Common myeloid progenitor, CD34-positive (primary cell): Measurements from ENCODE around the gene UBE2K.
"Not testable (repeated sequence)": the region's sequence is repeated elsewhere in the genome, so short reads cannot be mapped to it uniquely, and the experiment has no call there.

ENCODE experiments used
- CTCF ChIA-PET: fragments of 350-600 bp; sonication (Branson Sonifier 250); formaldehyde crosslinking; loops from one replicate; lab custom pipeline; 2021; ENCODE audit warnings: antibody characterized with exemption; lab: Charles Lee
- POLR2A ChIA-PET: fragments of 350-600 bp; sonication (Branson Sonifier 250); formaldehyde crosslinking; loops from one replicate; lab custom pipeline; 2021; ENCODE audit warnings: antibody characterized with exemption; lab: Charles Lee
- DNase-seq, 3 donors: peaks; one replicate each; pipeline versions ENCODE4 v3.0.0 to v3.0.0-alpha.2; 2013
- H3K27ac ChIP-seq, 2 experiments: 1 replicate in 1 of 2; 2 replicates in 1 of 2; pipeline ENCODE4 v1.7.0; 2013; ENCODE audit warnings: inconsistent platforms in 2 of 2, low read length in 2 of 2, mild to moderate bottlenecking in 2 of 2, low read depth in 1 of 2, moderate library complexity in 1 of 2; ENCODE audit not compliant: severe bottlenecking in 2 of 2, insufficient read depth in 1 of 2, poor library complexity in 1 of 2
- H3K27me3 ChIP-seq, 5 experiments: replicated peaks in 2 of 5; 1 replicate in 3 of 5; 2 replicates in 2 of 5; pipeline versions ENCODE4 v1.6.1 to v1.7.0; 2013; ENCODE audit warnings: low read length in 4 of 5, mild to moderate bottlenecking in 2 of 5, moderate library complexity in 2 of 5, inconsistent platforms in 1 of 5; ENCODE audit not compliant: insufficient read depth in 5 of 5, control insufficient read depth in 4 of 5
- H3K36me3 ChIP-seq, 4 experiments: 1 replicate in 2 of 4; 2 replicates in 2 of 4; pipeline versions ENCODE4 v1.6.1 to v1.7.0; 2013; ENCODE audit warnings: low read length in 3 of 4, control low read depth in 1 of 4, mild to moderate bottlenecking in 1 of 4; ENCODE audit not compliant: control insufficient read depth in 4 of 4, insufficient read depth in 4 of 4
- H3K4me1 ChIP-seq, 4 experiments: 1 replicate in 3 of 4; 2 replicates in 1 of 4; pipeline versions ENCODE4 v1.6.1 to v1.7.1; 2013; ENCODE audit warnings: low read length in 3 of 4, mild to moderate bottlenecking in 3 of 4, control low read depth in 1 of 4, inconsistent platforms in 1 of 4, moderate library complexity in 1 of 4; ENCODE audit not compliant: control insufficient read depth in 4 of 4, insufficient read depth in 4 of 4; ENCODE audit errors: control extremely low read depth in 1 of 4
- H3K4me3 ChIP-seq, 7 experiments: 1 replicate in 4 of 7; 2 replicates in 3 of 7; pipeline versions ENCODE4 v1.5.1 to v1.7.0; 2013; ENCODE audit warnings: mild to moderate bottlenecking in 7 of 7, low read length in 6 of 7, moderate library complexity in 6 of 7, inconsistent platforms in 2 of 7, low read depth in 2 of 7, control low read depth in 1 of 7; ENCODE audit not compliant: insufficient read depth in 4 of 7, control insufficient read depth in 1 of 7; ENCODE audit errors: extremely low read depth in 1 of 7
- H3K9me3 ChIP-seq, 5 experiments: 1 replicate in 4 of 5; 2 replicates in 1 of 5; pipeline versions ENCODE4 v1.6.1 to v1.7.1; 2013; ENCODE audit warnings: low read length in 4 of 5, mild to moderate bottlenecking in 2 of 5, inconsistent platforms in 1 of 5, low read depth in 1 of 5, moderate library complexity in 1 of 5; ENCODE audit not compliant: control insufficient read depth in 4 of 5, insufficient read depth in 2 of 5; ENCODE audit errors: control extremely low read depth in 1 of 5
- WGBS: methylation state at CpG from one replicate; pipeline ENCODE4 v1.1.5; 2013; ENCODE audit not compliant: insufficient coverage; 5-methylcytosine and 5-hydroxymethylcytosine counted together

Gene UBE2K

GRCh38 chr4:39655876-39656275 lies 42.1 kb upstream of the UBE2K start:
- Histone ChIP-seq H3K36me3 (no peaks in the 10 kb centered on the region), H3K4me3 (no peak overlapping the region), H3K9me3 (no peaks in the 10 kb centered on the region), H3K4me1 (no peaks in the 10 kb centered on the region), H3K27me3 (no peaks in the 10 kb centered on the region), H3K27ac (no peak overlapping the region)
- no peak for DNase-seq
- WGBS = 100% methylated on average over 1 of the region's 3 CpGs
- ChIA-PET POLR2A (interaction anchor here (0.6 kb wide), 1 partner anchor 13 kb away, joined by 4 read pairs; no protein-coding TSS in a partner anchor), CTCF (interaction anchor here (0.7 kb wide), 1 partner anchor 186 kb away, joined by 4 read pairs; no protein-coding TSS in a partner anchor)

- CTCF ChIA-PET = interaction anchor here (0.7 kb wide), 1 partner anchor 186 kb away, joined by 4 read pairs; no protein-coding TSS in a partner anchor
These were observed 41.3 kb upstream of the UBE2K start for GRCh38 chr4:39656638-39657037.

GRCh38 chr4:39657465-39657864 lies 40.5 kb upstream of the UBE2K start:
- DNase-seq = no peak
- Histone ChIP-seq H3K4me3 (no peak overlapping the region), H3K4me1 (no peaks in the 10 kb centered on the region), H3K27me3 (no peaks in the 10 kb centered on the region), H3K27ac (no peak overlapping the region), H3K9me3 (no peaks in the 10 kb centered on the region), H3K36me3 (no peaks in the 10 kb centered on the region)
- WGBS = 98% methylated on average over 6 of the region's 6 CpGs
- ChIA-PET POLR2A (no interaction called here), CTCF (interaction anchor here (1.0 kb wide), 1 partner anchor 106 kb away, joined by 3 read pairs; no protein-coding TSS in a partner anchor)

More at GRCh38 chr4:39656638-39657037, 41.3 kb upstream of the UBE2K start:
- WGBS = no CpG with 5 or more reads among the region's 5 CpGs
- not testable (repeated sequence) for H3K27ac ChIP-seq, DNase-seq, H3K4me3 ChIP-seq, H3K27me3 ChIP-seq, H3K9me3 ChIP-seq, H3K36me3 ChIP-seq, H3K4me1 ChIP-seq
- POLR2A ChIA-PET = interaction anchor here (0.6 kb wide), 1 partner anchor 12 kb away, joined by 4 read pairs; no protein-coding TSS in a partner anchor

GRCh38 chr4:39658756-39659155 lies 39.2 kb upstream of the UBE2K start:
- peak in 1 of 3 donors; percentile 10 for DNase-seq
- no peaks in the 10 kb centered on the region for H3K27me3 ChIP-seq
- H3K9me3 ChIP-seq = no peaks in the 10 kb centered on the region
- POLR2A ChIA-PET = interaction anchor here (0.5 to 0.6 kb wide), 2 partner anchors 11 to 379 kb away, joined by 3 read pairs; no protein-coding TSS in a partner anchor
- no CpG with 5 or more reads among the region's 3 CpGs for WGBS
- CTCF ChIA-PET = interaction anchor here (0.6 to 1.7 kb wide), 4 partner anchors 12 to 337 kb away, joined by 3 to 5 read pairs (median 4); partner anchors contain the start of gene SMIM14
- H3K36me3 ChIP-seq = no peaks in the 10 kb centered on the region
- no peak overlapping the region for H3K27ac ChIP-seq
- H3K4me3 ChIP-seq = no peak overlapping the region
- H3K4me1 ChIP-seq = no peaks in the 10 kb centered on the region

GRCh38 chr4:39660045-39660444 lies 37.9 kb upstream of the UBE2K start:
- no peak for DNase-seq
- Histone ChIP-seq H3K4me1 (no peaks in the 10 kb centered on the region), H3K9me3 (no peaks in the 10 kb centered on the region), H3K4me3 (no peak overlapping the region), H3K27me3 (no peaks in the 10 kb centered on the region), H3K27ac (no peak overlapping the region), H3K36me3 (no peaks in the 10 kb centered on the region)
- ChIA-PET POLR2A (no interaction called here), CTCF (interaction anchor here (0.6 to 1.7 kb wide), 2 partner anchors 21 to 426 kb away, joined by 3 to 5 read pairs; partner anchors contain the start of gene SMIM14)
- WGBS = 100% methylated on average over 1 of the region's 6 CpGs

- Histone ChIP-seq H3K27me3 (no peaks in the 10 kb centered on the region), H3K27ac (no peak overlapping the region), H3K9me3 (no peaks in the 10 kb centered on the region), H3K4me1 (no peaks in the 10 kb centered on the region), H3K4me3 (no peak overlapping the region), H3K36me3 (no peaks in the 10 kb centered on the region)
- WGBS = 100% methylated on average over 6 of the region's 6 CpGs
- POLR2A ChIA-PET = no interaction called here
- DNase-seq = no peak
- CTCF ChIA-PET = no interaction called here
These were observed 37.2 kb upstream of the UBE2K start for GRCh38 chr4:39660757-39661156.

GRCh38 chr4:39662683-39663082 lies 35.3 kb upstream of the UBE2K start:
- Histone ChIP-seq H3K4me3 (no peak overlapping the region), H3K27ac (no peak overlapping the region), H3K27me3 (no peaks in the 10 kb centered on the region), H3K4me1 (no peaks in the 10 kb centered on the region), H3K36me3 (no peaks in the 10 kb centered on the region), H3K9me3 (no peaks in the 10 kb centered on the region)
- CTCF ChIA-PET = interaction anchor here (0.6 to 1.5 kb wide), 2 partner anchors 23 to 191 kb away, joined by 3 read pairs; no protein-coding TSS in a partner anchor
- no peak for DNase-seq
- POLR2A ChIA-PET = no interaction called here
- 94% methylated on average over 6 of the region's 7 CpGs for WGBS
